H4 (cell line): Measurements from ENCODE around the gene NEDD4L. TPM values are rescaled to one million over a fixed set of nuclear protein-coding genes. Genes with fewer than 3 reads are reported as not detected.
A peak's percentile ranks its signal among the peaks of the same experiment; 100 is the strongest.

Experiments used
- DNase-seq: peaks from one replicate; pipeline ENCODE4 v3.0.0-alpha.2; 2015; ENCODE audit warnings: low spot score
- total RNA-seq: library from RNA; depleted of rRNA; stranded (reverse); fragments of >200 nt; shearing (Covaris generic); gene quantifications from 2 replicates; pipeline ENCODE4 v1.2.3, GENCODE V29; 2014

Gene NEDD4L
- total RNA-seq, 1 experiment from 2014 or later: 20.4 TPM

DNA sequence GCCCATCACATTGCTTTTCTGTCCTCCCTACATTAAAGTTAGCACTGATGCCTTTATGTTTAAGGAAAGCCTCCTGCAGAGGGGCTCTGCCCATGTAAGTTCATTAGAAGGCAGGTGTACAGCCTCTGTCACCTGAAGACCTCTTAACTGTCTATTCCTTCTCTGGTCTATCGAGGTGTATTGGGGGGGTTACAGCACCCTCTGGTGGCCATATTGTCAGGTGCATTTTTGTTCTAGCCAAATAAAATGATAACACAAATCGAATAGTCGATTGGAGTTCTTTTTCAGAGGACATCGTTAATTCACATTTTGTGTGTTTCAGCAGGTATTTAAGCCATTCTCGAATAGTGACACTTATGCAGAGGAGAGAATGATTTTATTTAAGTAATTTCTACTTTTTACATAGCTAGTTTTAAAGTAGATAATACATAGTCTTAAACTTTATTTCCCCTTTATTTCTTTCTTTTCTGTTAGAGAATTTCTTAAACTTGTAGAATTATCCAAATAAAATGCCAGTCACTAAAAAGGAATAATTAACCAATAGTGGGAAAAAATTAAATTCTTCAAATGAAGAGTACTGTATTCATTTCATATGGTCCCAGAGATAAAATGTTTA is 136.8 kb downstream of the NEDD4L start:
- DNase-seq: peak; percentile 21

DNA sequence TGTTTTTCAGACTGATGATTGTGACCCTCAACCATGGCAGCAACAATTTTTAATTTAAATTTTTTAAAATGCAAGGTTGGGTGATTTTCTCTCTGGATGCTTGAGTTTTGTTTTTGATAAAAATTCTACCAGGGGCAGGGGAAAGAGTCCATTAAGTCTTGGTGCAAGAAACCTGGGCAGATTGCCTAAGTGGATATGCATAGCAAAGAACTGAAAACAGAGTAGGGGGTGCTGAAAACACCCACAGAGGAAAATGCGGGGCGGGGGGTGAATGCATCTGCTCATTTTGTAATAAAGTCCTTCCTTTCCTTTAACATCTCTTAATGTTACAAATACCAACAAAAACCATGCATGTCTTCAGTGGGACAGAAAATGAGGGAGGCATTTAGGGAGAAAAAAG is 138.0 kb downstream of the NEDD4L start:
- DNase-seq: no peak

DNA sequence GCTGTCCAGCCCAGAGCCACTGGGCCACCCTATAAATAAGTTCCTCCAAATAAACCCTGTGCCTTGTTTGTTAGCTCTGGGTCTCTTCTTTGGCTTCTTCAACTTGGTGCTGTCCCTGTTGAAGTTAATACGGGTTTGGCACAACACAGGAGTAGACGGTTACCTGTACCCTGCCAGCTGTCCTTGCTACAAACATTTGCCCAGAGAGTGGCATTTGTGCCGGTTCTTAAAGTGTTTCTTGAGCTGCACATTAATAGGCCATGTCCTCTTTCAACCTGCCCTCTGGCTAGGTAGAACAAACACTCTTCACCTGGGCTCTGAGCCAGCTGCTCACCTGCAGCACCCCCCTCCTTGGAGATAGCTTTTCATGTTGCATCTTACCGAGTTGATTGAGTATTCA is 139.2 kb downstream of the NEDD4L start:
- DNase-seq: no peak

DNA sequence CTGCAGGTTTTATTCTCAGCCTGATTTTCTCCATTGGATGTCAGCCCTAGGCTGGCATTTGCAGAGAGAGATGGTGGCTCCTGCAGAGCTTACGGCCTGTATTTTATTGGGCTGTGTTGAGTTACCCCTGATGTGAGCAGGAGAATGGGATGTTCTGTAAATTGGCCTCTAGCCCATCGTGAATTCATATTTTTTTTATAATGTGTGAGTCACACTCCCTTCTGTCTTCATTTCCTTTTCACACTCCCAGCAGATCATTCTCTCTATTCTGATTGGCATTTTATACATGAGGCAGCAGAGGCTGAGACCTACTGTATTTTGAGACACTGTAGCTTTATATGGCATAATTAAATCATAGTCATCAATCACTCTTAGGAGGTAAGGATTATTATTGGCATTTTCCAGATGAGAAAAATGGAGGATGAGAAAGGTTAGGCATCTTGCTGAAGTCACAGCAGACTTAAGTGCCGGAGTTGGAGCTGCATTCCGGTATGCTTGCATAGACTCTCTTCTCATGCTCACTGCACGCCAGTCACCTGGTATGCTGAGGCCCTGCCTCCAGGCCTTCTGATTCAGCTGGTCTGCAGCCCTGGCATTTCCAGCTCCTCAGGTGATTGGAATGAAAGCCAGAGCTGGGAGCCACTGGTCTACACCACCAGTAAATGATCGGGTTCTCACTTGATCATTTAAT is 142.4 kb downstream of the NEDD4L start:
- DNase-seq: peak; percentile 57

DNA sequence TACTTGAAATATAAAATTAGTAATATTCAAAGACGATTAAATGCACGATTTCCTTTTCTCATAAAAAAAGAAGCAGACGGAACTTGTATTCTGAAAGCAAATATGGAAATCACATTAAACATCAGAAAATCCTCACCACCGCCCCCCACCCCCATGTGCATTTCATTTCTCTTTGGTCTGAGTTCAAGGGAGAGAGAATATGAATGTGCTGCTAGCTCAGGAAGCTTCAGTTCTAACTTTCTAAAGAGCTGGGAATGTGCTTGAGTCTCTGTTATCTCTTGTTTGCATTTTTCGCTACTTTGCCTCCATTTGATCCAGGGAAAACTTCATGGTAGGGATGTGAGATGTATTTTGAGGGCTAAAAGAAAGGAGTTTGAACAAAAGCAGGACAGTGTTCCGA is 143.6 kb downstream of the NEDD4L start:
- DNase-seq: no peak

DNA sequence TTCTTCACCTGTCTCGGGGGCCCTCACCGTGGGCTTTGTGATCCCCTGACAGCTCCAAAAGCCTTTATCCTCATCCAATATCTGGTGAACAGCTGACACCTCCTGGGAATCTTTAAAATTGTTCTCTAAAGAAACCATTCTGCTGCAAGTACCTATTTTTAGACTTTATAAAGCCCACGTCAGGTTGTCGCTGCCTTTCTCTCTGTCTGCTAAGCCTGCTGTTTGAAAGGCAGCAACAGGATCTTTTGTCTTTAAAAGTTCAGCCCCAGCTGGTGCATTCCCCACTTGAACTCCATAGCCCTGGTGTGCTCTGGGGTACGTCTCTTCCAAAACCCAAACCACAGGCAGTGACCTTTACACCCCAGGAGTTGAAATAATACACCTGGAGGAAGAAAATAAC is 145.0 kb downstream of the NEDD4L start:
- DNase-seq: no peak

DNA sequence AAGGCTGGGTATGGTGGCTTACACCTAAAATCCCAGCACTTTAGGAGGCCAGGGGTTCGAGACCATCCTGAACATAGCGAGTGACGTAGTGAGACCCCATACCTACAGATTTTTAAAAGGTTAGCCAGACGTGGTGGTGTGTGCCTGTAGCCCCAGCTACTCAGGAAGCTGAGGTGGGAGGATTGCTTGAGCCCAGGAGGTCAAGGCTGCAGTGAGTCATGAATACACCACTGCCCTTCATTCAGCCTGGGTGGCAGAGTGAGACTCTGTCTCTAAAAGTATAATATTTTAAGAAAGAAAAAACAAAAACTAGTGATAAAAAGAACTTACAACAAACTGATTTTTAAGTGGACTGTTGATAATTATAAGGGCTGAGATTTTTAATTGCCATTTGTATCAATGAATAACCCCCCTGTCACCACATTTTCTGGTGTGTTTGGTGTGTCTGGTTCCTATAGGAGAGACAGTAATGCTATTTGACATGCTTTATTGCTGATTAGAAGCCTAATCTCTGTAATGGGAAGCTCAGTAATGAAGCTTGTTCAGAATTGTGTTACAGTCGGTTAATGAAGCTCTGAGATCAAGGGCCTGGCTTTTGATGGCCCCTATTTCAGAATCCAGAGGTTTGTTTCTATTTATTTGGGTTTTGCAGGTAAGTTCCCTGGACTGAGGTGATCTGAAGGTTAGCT is 147.0 kb downstream of the NEDD4L start:
- no peak for DNase-seq

DNA sequence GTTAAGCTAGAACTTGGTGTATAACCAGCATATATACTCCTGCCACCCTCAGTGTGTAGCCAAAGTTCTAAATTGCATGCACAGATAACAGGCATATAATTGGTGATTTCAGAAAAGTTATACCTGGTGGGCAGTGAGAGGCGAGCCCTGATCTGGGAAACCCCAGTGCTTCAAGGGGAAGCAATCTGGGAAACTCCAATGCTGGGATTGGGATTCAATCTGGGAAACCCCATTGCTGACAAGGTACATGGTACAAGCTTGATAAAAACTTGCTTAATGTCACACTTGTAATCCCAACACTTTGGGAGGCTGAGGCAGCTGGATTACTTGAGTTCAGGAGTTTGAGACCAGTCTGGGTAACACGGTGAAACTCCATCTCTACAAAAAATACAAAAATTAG is 147.6 kb downstream of the NEDD4L start:
- DNase-seq: no peak

DNA sequence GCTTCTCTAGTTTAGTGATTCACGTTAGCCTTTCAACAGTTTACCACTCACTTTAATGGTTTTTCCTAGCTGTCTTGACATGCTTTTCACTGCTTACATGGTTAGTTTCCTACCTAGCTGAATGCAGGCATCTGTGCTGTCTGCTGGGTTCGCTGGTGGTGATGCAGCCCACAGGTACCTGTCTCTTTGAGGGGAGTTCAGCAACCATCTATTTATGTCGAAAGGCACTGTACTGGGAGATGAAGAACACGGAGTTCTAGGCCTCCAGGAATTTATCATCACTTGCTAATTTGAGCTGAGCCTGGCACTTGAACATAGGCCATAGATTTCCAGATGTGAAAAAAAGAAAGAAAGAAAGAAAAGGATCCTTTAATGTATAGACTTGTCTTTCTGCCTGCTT is 148.5 kb downstream of the NEDD4L start:
- no peak for DNase-seq

DNA sequence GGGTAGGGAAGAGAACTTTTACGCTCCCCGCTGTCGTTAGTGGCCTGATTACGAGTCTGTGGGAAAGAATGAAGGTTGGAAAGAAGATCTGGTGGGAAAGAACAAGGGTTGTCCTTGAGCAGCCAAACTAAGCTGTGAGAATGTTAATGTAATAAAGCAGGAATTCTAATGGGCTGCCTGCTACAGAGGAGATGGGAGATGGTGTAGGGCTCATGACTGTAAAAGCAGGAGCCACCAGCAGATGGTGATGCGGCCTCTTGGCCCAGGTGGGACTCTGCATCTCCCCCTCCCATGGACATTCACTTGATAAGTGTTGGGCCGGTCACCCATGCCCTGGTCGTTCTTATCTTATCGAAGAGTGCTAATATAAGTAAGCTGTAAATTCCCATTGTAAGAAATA is 150.0 kb downstream of the NEDD4L start:
- no peak for DNase-seq

DNA sequence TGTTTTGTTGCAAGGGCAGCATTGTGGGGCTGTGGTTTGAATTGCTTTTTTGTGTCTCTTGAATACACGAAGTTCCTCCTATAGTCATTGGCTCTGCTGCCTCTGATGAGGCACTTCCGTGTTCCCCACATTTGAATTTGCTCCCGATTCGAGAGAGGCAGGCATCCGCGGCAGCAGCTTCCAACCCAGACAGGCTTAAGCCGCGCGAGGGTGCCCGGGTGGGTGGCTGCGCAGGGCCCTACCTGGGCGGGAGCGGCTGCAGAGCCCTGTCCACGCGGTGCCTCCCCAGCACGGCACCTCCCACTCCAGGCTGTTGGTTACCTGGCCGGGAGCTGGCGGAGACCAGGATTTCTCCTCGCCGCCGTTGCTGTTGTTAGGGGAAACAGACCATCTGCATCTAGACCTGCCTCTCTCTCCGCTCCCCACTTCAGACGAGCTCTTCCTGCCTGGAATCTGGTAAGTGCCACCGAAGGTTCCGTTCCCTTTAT is 151.3 kb downstream of the NEDD4L start:
- DNase-seq: no peak

DNA sequence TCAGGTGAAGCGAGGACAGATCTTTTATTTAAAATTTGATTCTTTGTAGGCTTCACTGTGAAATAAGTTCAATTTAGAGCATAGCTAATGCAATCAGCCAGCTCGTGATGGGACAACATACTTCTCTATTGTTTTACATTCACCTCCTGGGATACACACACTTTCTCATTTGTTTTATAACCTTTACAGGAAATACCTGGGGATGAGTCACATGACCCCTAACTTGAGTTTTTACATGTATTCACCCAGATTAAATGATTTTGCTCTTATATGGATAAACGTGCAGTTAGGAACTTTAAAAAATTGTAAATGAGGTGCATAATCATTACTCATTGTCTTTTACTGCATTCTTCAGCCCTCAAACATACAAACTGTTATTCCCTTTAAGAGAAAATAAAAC is 152.1 kb downstream of the NEDD4L start:
- DNase-seq: no peak

DNA sequence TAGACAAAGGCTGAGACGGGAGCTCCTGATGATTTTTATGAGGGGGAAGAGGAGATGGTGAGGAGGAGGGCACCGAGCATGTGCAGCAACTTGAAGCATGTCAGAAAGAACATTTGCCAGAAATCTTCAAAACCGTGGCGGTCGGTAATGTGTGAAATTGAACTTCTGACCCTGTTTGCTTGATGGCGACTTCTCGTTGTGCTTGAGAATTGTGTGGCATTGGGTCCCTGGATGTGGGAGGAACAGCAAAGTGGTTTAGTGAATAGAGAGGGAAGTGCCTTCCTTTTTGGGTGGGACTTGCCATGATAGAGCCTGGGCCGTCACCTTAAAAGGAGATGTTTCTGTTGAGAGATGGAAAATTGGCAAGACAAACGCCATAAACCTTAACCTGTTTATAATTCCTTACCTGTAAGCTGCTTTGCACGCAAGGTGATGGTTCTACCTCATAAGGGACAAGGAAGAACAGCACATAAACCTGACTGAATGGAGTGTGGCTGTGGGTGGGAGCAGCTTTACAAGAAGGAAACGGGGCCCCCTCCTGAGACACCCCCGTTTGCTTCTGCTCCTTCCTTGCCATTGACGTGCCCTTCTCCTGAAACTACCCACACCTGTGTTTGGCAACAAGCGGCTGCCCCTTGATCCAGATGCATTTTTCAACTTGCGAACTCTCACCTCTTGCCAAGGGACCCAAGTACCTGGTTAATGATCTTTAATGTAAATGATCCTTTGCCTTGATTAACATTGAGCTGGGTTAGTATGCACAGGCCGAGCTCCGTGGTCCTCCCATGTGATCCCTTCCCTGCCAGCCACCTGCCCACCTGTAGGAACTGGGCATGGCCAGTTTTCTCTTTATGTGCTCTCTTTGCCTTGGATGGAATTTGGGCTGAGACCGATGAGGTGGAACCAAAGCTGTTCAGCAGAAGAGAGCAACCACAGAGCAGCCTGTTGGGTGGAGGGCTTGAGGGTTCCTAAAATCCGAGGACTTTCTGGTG is 153.2 kb downstream of the NEDD4L start:
- DNase-seq: no peak

DNA sequence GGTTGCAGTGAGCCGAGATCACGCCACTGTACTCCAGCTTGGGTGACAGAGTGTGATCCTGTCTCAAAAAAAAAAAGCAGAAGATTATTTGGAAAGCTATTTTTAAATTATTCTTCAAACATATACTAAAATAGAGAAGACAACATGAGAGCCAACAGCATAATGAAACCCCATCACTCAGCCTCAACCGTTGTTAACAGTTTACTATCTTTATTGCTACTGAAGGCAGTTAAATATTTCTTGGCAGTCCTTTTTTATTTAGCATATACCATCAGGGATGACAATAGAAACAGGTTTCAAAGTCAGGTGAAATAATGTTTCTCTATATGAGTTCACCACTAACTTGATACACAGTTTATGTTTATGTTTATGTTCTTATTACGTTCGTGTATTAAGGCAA is 157.2 kb downstream of the NEDD4L start:
- no peak for DNase-seq

DNA sequence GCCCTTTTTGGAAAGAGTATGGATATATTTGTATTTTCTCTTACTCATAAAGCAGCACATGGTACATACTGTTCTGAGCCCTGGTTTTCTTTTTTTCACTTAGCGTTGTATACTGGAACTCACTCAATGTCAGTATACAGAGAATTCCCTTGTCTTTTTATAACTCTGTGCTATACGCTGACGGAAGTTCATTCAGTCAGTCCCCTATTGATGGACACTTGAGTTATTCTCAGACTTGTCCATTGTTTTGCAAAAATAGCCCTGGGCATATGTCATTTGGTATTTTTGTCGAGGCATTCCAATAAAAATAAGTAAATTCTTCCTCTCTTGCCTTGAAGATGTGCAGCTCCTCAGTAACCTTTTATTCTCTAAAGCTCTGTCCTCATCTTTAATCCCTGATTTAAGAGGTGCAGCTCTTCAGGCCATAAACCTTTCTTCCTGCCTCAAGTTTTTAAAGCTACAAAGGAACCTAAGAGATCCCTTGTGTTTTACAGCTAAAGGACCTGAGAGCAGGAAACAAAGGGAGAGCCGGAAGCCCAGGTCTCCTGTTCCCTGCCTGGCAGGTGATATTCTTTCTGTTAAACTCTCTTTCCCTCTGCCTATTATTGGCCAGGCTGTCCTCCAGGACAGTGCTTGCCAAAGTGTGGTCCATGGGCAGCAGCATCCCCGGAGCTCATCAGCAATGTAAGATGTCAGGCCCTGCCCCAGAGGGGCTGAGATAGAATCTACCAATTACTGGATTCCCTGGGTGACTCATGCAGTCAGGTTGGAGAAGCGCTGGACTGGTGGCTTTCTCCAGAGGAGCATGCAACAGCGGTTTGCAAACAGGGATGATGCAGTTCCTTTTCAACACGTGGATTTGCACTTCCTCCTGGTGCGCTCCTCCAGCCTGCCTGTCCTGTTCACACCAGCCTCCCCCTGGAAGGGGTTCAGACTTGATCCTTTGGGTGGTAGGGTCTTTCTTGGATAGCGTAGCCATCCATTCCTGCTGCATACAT is 158.0 kb downstream of the NEDD4L start:
- peak; percentile 61 for DNase-seq

DNA sequence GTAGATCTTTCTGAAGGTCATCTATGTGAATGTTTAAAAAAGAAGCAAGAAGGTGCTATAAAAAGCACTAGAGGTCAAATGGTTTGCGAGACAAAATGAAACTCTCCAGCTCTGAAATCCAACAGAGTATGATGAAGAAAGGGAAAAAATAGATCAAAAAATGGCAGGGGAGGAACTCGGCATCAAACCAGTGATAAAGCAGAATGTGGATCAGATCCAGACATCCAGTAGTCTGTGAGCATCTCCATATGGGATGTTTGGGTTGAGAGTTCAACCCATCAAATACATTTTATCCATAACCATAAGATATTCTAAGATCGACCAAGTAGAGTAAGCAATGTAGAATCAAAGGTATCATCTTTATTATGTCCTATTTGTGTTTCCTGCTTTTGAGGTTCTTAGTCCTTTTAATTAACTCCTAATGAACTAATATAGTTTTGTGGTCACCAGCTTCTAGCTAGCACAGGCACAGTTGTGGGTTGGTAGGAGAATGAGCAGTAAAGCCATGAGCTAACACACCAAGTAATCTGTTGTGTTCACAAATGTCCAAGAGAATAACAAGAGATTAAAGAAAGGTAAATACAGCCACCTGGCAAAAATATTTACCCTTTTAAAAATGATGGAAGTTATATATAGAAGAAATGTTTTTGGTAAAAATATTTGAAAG is 160.9 kb downstream of the NEDD4L start:
- DNase-seq: no peak

DNA sequence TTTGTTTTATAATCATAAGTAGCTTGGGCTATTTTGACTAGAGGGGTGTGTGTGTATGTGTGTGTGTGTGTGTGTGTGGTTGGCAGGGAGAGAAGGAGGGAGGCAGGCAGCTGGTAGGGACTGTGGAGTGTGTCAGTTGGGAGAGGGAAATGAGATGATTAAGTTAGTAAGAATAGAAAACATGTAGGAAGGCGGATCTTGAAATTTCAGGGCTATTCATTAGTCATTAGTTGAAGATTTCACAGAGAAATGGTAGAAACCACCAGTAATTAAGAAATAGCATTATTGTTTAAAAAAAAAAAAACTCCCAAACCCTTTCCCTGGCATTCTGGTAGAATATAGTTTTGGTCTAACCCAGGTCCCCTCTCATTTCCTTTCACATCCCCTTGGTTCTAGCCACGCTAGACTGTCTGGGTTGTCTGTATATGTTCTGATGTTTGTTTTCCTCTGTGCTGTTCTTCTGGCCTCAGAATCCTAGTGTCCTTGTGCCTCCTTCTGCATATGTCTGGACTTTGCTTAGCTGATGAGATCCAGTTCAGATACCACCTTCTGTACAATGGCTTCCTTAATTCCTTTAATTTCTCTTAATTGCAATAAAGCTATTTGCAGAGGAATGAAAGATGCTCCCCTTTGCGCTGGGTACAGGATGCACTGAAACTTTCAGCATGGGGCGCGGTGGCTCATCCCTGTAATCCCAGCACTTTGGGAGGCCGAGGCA is 161.6 kb downstream of the NEDD4L start:
- no peak for DNase-seq

DNA sequence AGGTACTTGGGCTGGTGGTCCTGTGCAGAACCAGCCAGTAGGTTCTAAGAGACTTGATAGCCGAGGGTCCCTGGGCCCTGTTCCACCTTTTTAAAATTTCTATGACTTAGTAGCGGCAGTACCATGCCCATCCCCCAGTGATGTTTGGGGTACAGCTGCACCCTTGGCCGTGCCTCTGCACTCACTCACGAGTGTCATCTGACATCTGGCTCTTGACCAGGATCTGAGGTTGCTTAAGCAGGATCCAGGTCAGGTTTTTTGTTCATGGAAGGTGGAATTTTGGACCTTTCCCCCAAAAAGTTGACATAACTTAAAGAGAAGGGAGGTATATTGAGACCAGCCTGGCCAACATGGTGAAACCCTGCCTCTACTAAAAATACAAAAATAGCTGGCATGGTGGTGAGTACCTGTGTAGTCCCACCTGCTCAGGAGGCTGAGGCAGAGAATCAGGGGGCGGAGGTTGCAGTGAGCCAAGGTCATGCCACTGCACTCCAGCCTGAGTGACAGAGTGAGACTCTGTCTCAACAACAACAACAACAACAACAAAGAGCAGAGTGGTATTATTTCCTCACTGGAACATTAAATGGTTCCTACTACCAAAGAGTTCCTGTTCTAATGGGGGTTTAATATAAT is 163.6 kb downstream of the NEDD4L start:
- DNase-seq: no peak
